Stimulated activated CD8-positive, alpha-beta memory T cell treated with anti-CD3 and anti-CD28 coated beads, Interleukin-4, amount 100 ng/mL, for 1 hour (primary cell): ENCODE results near the gene IGSF8.
A peak's percentile ranks its signal among the peaks of the same experiment; 100 is the strongest.
"Not testable (repeated sequence)": the region's sequence is repeated elsewhere in the genome, so short reads cannot be mapped to it uniquely, and the experiment has no call there.

Experiments
- DNase-seq, 2 donors: peaks; one replicate each; pipeline ENCODE4 v3.0.0-alpha.2; 2020; ENCODE audit warnings: low read depth in 2 of 2, low spot score in 1 of 2

Gene IGSF8

GRCh38 chr1:160069460-160070231, 28.8 kb downstream of the IGSF8 start, which contains the start of gene KCNJ10:
KCNJ10 (minus strand) TSS chr1:160070160; CDS start chr1:160042532, 27,628 bp downstream.
- no peak for DNase-seq

DNA sequence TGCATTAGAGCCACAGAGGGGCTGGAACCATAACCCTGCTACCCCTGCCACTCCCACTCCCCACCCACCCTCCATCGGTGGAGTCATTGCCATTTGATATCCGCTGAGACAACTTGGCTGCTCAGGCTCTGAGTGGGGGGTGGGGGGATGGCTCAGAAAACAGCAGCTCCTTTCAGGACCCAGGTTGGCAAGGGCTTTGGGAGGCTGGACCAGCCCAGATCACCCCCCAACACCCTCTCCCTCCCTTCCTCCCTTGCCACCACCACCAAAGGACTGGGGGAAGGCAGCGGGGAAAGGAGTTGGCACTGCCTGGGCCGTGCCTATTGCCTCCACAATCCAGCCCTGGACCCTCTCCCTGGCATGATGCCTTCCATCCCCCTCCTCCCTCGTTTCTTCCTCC, 30.2 kb downstream of the IGSF8 start:
- DNase-seq, result no peak

DNA sequence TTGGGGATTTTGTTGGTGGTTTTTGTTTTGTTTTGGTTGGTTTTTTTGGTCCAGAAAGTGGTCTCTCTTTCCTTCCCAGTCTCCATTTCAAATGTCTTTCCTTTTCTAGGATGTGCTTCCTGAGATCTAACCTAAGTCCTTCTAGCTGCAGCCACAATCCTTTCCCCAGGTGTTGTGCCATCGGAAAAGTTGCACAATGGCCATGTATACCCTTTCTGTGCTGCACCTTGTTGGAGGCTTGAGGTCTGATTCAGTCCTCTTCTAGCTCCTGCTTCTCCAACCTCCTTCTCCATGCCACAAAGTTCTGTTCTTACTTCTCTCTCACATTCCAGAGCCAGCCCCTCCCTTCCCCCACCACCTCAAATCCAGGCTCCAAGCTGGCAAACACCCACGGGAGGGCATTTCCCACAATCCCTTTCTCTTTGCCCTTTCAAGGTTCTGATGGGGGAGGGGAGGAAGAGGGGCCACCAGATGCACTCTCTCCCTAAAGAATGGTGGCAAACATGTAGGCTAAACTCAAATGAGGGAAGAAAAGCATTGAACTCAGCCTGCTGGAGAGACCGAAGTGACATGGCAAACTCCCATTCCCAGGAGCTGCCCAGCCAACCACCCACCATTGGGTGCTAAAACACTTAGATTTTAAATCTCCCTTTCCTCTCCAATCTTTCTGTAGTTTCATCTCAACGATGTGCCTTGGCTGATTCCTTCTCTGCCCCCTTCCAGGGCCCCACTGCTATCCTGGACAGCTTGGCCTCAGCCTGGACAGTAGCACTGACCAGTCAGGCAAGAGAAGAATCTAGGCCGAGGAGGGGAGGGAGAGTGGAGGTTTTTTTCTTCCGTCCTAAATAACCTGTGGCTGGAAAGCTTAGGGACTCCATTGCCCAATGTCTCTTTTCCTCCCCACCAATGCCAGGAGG, 31.3 kb downstream of the IGSF8 start:
- DNase-seq, result no peak

- no peak for DNase-seq
Measured at GRCh38 chr1:160064746-160065145, 33.7 kb downstream of the IGSF8 start.

- DNase-seq, result no peak
Measured at GRCh38 chr1:160064164-160064563, 34.3 kb downstream of the IGSF8 start.

GRCh38 chr1:160063176-160063575, 35.2 kb downstream of the IGSF8 start:
- no peak for DNase-seq

DNA sequence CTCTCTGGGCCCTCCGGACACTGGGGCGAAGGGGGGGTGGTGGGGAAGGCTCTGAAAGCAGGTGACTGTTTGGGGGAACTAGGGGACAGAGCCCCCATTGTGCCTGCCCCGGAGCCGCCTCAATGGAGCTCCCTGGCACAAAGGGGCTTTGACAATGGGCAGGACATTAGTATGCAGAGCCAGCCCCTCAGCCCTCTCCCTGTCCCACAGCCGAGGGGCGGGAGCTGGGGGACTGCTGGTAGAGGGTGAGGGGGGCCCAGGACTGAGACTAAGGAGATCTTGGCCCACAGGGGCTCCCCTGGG, 36.2 kb downstream of the IGSF8 start:
- DNase-seq, result no peak

GRCh38 chr1:160061369-160062229, 36.8 kb downstream of the IGSF8 start:
- no peak for DNase-seq

- no peak for DNase-seq
Measured at GRCh38 chr1:160058087-160058486, 40.3 kb downstream of the IGSF8 start.

- DNase-seq, result no peak
Measured at GRCh38 chr1:160056648-160057169, 41.7 kb downstream of the IGSF8 start.

DNA sequence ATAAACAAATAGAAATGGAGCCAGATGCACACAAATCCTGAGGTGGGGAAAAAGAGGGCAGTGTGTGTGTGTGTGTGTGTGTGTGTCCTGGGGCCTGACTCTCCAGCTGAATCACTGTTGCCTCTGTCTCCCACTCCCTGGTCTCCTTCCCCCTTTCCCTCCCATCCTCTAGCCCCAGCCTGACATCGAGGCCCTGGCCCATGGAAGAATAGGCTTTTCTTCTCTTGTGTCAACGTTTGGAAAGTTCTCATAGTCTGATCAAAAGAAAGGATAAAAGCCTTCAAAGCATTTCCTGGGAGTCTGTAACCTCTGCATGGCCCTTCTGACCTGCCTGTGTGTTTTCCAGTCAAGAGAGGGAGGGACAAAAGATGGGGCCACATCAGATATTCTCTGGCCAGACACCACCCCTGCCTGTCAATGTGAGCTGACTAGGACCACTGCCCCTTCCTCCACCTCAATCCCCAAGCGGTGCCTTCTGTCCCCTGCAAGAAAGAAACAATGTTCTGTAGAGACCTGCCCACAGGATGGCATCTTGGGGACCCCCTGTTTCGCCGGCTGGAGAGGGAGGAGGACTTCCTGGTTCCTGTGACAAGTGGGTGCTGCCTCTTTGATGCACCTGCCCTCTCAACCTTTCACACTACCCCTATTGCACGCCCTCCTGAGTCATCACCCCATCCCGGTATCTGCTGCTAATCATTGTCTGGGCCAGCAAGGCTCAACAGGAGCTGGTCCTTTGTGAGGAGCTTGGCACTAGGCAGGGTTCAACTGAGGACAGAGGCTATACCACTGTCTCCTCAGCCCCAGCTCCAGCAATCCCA, 44.7 kb downstream of the IGSF8 start:
- no peak for DNase-seq

DNA sequence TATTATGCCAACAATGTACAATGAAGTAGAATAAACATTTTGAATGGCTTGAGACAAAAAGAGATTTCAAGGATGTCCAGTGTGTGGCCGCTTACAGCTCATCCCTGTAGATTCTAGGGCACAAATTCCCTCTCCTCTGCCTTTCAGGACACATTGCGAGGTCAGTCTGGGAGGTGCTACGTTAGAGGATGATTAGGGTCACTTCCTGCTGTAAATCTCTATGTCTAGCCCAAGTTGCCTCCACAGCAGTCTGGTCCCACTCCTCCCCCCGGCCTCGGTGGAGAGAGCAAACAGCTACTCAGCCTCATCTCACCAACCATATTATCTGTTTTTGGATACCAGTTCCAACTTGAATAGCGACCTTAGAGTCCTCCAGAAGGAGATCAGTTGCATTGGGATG, 45.5 kb downstream of the IGSF8 start:
- no peak for DNase-seq

DNA sequence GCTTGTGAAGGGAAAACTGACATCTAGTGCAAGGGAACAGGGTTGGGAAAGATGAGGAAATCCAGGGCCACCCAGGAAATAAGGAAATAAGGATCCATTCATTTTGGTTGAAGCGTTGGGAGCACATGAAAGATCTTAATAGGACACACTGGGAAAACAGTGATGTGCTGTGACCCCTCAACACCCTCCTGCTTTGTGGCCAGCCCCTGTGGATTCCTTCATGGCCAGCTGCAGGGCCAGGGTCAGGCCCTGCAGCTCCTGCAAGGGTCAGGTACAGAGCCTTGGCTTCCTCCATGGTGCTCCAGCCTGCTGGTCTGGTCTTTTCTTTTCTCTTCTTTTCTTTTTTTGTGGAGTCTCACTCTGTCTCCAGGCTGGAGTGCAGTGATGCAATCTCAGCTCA, 47.8 kb downstream of the IGSF8 start:
- DNase-seq, result no peak

GRCh38 chr1:160050182-160050581, 48.2 kb downstream of the IGSF8 start:
- not testable (repeated sequence) for DNase-seq

- no peak for DNase-seq
Measured at GRCh38 chr1:160049101-160049500, 49.3 kb downstream of the IGSF8 start.

DNA sequence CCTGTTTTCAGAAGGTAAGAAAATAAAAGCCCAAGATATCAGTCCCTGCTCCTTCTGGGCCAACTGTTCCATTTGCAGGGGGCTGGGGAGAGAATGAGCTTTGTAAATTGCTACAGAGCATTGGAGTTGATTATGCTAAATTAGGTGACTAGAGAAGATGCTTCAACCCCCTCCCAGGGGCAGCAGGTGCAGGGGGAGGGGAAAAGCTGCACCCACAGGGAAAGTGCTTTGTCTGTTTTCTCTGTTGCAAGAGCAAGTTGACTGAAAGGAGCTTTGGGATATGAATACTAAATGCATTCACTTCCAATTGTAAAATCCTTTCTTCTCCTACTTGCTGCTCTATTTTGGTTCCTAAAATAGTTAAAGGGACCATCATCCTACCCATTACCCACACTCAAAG, 50.1 kb downstream of the IGSF8 start:
- no peak for DNase-seq

DNA sequence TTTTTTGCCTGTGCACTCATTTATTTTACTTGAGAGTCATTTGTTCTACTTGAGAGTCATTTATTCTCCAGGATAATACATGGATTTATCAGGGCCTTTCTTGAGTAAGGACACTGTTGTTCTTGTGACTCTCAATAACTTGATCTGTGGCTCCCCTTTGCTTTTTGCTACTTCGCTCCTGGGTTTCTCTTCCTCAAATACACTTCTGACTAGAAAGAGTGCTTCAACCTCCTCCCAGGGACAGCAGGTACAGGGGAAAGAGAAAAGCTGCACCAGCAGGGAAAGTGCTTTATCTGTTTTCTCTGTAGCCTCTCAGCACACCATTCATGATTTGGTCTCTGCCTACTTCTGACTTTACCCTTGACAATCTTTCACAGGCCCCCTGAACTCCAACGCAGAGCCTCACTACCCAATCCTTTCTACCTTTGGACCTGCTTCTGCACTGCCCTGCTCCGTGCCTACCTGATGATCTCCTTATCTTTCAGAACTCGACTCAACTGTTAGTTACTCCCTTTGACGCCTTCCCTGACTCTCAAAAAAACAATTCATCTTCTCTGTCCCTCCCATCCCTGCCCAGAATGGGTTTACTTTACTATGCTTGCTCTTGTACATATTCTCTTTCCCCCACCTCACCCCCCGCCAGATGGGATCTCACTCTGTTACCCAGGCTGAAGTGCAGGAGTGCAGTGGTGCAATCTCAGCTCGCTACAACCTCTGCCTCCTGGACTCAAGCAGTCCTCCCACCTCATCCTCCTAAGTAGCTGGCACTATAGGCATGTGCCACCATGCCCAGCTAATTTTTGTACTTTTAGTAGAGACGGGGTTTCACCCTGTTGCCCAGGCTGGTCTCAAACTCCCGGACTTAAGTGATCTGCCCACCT, 51.1 kb downstream of the IGSF8 start:
- no peak for DNase-seq

DNA sequence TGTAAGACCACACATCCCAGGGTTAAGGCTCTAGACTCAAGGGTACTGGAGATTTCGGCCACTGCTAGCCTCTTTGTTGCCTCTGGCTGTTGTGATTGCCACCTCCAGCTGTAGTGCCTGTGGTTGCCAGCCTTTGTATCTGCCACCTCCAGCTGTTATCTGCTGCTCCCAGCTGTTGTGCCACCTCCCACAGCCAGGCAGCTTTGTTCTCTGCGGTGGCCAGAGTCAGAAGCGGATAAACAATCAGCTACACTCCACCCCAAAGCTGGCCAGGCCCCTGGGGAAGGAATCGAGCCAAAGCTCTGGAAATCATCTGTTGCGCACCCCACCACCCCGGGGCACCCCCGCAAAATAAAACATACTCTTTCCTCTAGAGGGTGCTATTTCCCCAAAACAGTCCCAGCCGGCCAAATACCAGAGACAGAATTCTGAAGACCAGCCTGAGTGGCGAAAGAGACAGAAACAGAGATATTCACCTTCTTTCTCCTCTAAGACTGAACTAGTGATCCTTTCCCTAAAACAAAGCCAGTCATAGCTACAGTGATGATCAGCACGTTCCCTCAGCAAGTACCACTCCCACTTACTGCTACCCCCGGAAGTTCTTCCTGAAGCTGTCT, 51.8 kb downstream of the IGSF8 start:
- peak in 1 of 2 donors; percentile 6 for DNase-seq

- DNase-seq, result no peak
Measured at GRCh38 chr1:160045653-160046052, 52.8 kb downstream of the IGSF8 start.
